Stomach smooth muscle (tissue), 2 donors: ENCODE results near the gene SCTR.
A peak's percentile ranks its signal among the peaks of the same experiment; 100 is the strongest.
"Not testable (repeated sequence)": the region's sequence is repeated elsewhere in the genome, so short reads cannot be mapped to it uniquely, and the experiment has no call there.

Experiments
- H3K27ac ChIP-seq: one replicate; pipeline ENCODE4 v1.7.0; 2013; ENCODE audit warnings: mild to moderate bottlenecking, low read length, inconsistent platforms
- H3K27me3 ChIP-seq, 2 donors: one replicate each; pipeline ENCODE4 v1.7.0; 2013; ENCODE audit warnings: low read length in 2 of 2; ENCODE audit not compliant: insufficient read depth in 2 of 2, control insufficient read depth in 1 of 2
- H3K36me3 ChIP-seq, 2 donors: one replicate each; pipeline ENCODE4 v1.7.0; 2013; ENCODE audit warnings: low read length in 2 of 2; ENCODE audit not compliant: control insufficient read depth in 2 of 2, insufficient read depth in 2 of 2
- H3K4me1 ChIP-seq: one replicate; pipeline ENCODE4 v1.7.0; 2013; ENCODE audit warnings: low read length; ENCODE audit not compliant: control insufficient read depth, insufficient read depth
- H3K4me3 ChIP-seq, 2 donors: one replicate each; pipeline ENCODE4 v1.7.0; 2013; ENCODE audit warnings: low read length in 2 of 2
- H3K9ac ChIP-seq, 2 donors: one replicate each; pipeline ENCODE4 v1.7.0; 2013; ENCODE audit warnings: low read length in 2 of 2, mild to moderate bottlenecking in 1 of 2
- H3K9me3 ChIP-seq, 2 donors: one replicate each; pipeline ENCODE4 v1.7.0; 2013; ENCODE audit warnings: low read length in 2 of 2; ENCODE audit not compliant: control insufficient read depth in 2 of 2
- donor health status: healthy.
- donor health status: Pancreatic carcinoma.

The SCTR gene

GRCh38 chr2:119407430-119408220 is 116.7 kb downstream of the SCTR start:
- Histone ChIP-seq H3K9ac (peak overlapping the region in 1 of 2 donors; percentile 5), H3K4me1 (peaks cover 4% of the 10 kb centered on the region), H3K36me3 (no peaks in the 10 kb centered on the region), H3K27ac (no peak overlapping the region), H3K4me3 (no peak overlapping the region), H3K27me3 (no peaks in the 10 kb centered on the region), H3K9me3 (peaks cover 0 to 4% of the 10 kb centered on the region in 2 donors)

GRCh38 chr2:119405151-119405550 is 119.1 kb downstream of the SCTR start:
- Histone ChIP-seq H3K4me1 (peaks cover 4% of the 10 kb centered on the region), H3K27me3 (no peaks in the 10 kb centered on the region), H3K4me3 (no peak overlapping the region), H3K9ac (no peak overlapping the region), H3K27ac (no peak overlapping the region), H3K36me3 (no peaks in the 10 kb centered on the region), H3K9me3 (peaks cover 0 to 4% of the 10 kb centered on the region in 2 donors)

- not testable (repeated sequence) for H3K4me1 ChIP-seq, H3K9ac ChIP-seq, H3K4me3 ChIP-seq, H3K9me3 ChIP-seq, H3K27ac ChIP-seq, H3K27me3 ChIP-seq, H3K36me3 ChIP-seq
These were observed 120.7 kb downstream of the SCTR start for GRCh38 chr2:119403618-119404017.

- H3K27ac ChIP-seq = no peak overlapping the region
- H3K9me3 ChIP-seq = peaks cover 0 to 4% of the 10 kb centered on the region in 2 donors
- no peak overlapping the region for H3K9ac ChIP-seq
- no peaks in the 10 kb centered on the region for H3K27me3 ChIP-seq
- peaks cover 4% of the 10 kb centered on the region for H3K4me1 ChIP-seq
- H3K4me3 ChIP-seq = no peak overlapping the region
- H3K36me3 ChIP-seq = no peaks in the 10 kb centered on the region
These were observed 121.4 kb downstream of the SCTR start for GRCh38 chr2:119402645-119403560.

- Histone ChIP-seq H3K4me1 (no peaks in the 10 kb centered on the region), H3K36me3 (no peaks in the 10 kb centered on the region), H3K9ac (no peak overlapping the region), H3K4me3 (no peak overlapping the region), H3K9me3 (peaks cover 0 to 4% of the 10 kb centered on the region in 2 donors), H3K27ac (no peak overlapping the region), H3K27me3 (no peaks in the 10 kb centered on the region)
These were observed 122.2 kb downstream of the SCTR start for GRCh38 chr2:119402106-119402505.

DNA sequence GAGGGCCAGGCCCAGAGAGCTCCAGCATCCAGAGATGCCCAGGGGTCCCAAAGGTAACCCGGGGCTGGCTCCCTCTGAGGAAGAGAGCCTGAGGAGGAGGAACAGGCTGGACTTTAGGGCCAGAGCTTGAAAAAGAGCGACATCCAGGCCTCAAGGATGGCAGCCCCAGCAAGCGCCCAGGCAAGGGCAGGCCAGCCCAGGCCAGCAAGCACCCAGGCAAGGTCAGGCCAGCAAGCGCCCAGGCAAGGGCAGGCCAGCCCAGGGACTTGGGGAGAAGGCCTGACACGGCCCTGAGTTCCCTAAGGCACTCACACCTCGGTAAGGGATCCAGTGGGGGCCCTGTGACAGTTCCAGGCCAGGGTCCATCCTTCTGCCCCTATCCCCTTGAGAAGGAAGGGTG is 127.1 kb downstream of the SCTR start:
- H3K36me3 ChIP-seq = no peaks in the 10 kb centered on the region
- H3K9ac ChIP-seq = no peak overlapping the region
- H3K9me3 ChIP-seq = no peaks in the 10 kb centered on the region
- H3K4me3 ChIP-seq = no peak overlapping the region
- H3K4me1 ChIP-seq = no peaks in the 10 kb centered on the region
- no peaks in the 10 kb centered on the region for H3K27me3 ChIP-seq
- H3K27ac ChIP-seq = no peak overlapping the region

DNA sequence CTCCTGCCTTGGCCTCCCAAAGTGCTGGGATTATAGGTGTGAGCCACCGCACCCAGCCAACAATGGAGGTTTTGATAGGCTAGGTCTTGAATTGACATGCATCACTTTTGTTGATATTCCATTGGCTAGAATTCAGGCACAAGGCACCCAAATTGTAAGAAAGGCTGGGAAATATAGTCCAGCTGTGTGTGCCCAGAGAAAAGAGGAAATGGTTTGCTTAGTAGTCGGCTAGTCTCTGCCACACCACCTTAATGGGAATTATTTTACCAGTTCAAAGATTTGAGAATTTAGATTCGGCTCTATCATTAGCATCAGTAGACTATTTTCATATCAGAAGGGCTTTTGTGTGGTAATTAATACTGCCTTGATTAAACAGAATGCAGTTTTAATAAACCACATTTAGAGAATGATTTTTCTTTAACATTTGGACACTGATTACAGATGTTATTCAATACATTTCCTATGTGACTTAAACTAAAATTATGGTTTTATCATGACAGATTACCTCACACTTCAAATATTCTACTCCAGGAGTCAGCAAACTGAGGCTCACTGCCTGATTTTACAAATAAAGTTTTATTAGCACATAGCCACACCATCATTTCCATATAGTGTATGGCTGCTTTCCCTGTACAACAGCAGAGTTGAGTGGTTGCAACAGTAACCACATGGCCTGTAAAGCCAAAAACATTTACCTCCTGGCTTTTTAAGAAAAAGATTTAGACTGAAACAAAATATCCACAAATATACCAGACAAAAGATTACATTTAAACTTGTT is 130.1 kb downstream of the SCTR start:
- Histone ChIP-seq H3K9me3 (no peaks in the 10 kb centered on the region), H3K27me3 (no peaks in the 10 kb centered on the region), H3K4me3 (no peak overlapping the region), H3K4me1 (peaks cover 5% of the 10 kb centered on the region), H3K36me3 (no peaks in the 10 kb centered on the region), H3K9ac (no peak overlapping the region), H3K27ac (no peak overlapping the region)
